Measurements from ENCODE around the gene SPACA6.

SPACA6 gene

DNA sequence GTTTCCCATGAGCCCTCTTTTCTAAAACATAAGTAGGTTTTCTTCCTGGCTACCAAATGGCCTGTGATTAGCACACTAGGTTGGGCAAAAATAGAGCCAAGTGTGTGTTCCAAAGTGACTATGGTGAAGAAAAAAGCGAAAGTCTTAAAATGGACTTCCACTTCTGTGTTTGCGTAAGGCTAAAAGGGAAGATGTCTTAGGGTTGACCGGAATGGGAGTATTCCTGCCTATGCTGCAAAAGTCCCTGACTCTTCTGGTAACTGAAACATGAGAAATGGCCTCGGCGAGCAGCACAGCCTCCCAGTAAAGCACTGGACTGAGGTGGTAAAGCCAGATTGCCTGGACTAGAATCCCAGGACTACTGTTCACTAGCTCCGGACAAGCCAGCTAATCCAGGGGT, 61.0 kb downstream of the SPACA6 start:
- TF ChIP-seq CTCF (IDR thresholded peaks at IDR 0.05; ENCODE audit: insufficient read depth, low read length, missing control alignments), result no peak
- ChIA-PET POLR2A (no interaction called here), CTCF (no interaction called here)
- H3K4me3 ChIP-seq (ENCODE audit: low read depth, low read length), result no peak overlapping the region
- DNase-seq (ENCODE audit: low read depth, low spot score), result no peak

DNA sequence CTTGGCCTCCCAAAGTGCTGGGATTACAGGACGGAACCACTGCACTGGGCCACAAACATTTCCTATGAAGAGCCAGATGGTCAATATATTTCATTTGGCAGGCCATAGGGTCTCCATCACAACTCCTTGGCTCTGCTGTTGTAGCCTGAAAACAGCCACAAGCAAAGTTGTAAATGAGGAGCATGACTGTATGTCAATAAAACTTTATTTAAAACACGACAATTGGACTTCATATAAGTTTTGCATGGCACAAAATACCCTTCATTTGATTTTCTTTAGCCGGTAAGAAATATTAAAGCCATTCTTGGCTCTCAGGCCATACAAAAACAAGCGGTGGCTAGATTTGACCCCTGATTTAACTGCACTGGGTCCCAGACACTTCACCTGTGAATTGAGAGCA, 61.6 kb downstream of the SPACA6 start:
- ChIA-PET CTCF (no interaction called here), POLR2A (no interaction called here)
- TF ChIP-seq CTCF (IDR thresholded peaks at IDR 0.05; ENCODE audit: insufficient read depth, low read length, missing control alignments), result no peak
- DNase-seq (ENCODE audit: low read depth, low spot score), result no peak
- no peak overlapping the region for H3K4me3 ChIP-seq (ENCODE audit: low read depth, low read length)
